HEK293 (cell line): ENCODE results near the gene DAP.

ENCODE experiments used
- ZNF623 ChIP-seq: fragments of 450-650 bp; formaldehyde crosslinking; IDR thresholded peaks from 2 replicates; pipeline ENCODE4 v1.5.1; 2016; ENCODE audit warnings: missing biosample characterization, missing genetic modification characterization
- TF ChIP-seq, protein P1 (sequence below): fragments of 450-650 bp; formaldehyde crosslinking; IDR thresholded peaks from 2 replicates; pipeline ENCODE4 v1.5.1; 2016; ENCODE audit warnings: missing biosample characterization, missing genetic modification characterization

DNA sequence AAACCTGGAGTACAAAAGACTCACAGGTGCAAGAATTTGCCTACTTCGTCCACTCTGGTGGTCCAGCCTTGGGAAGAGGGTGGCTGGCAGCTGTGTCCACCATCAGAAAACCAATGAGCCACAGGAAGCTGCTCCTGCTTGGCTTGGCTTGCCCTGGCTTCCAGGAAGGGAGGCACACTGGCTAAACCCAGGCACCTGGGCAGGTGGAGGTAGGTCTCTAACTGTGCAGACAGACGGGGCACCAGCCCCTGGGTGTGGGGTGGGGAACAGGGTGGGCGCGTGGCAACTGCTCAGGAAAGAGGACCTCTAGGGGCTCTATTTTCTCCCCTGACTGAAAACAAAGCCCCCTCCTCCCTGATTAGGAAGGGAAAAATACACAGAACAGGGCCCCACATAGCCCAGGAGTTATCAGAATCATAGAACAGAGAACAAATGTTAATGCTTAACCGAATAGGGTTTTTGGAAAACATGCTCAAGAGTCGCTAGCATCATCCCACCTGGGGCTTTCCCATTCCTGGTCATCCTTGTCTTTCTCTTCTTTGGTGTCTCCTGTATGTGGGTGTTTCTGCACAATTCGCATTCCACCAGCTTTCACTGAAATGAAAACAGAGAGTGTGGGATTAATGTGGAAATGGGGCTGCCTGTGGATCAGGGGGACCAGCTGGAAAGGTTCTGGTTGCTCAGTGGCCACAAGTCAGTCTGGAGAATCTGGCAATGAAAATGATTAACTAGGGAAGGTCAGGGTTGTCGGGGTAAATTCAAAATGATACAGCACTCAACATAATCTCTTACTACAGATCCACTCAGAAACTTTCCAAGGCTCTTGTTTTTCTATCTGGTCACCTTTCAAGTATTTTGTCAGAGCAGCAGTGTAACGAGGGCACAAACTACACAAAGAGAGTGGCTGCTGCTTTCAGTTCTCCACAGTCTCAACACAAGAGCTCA is 13.1 kb downstream of the DAP start:
- TF ChIP-seq, protein P1, sequence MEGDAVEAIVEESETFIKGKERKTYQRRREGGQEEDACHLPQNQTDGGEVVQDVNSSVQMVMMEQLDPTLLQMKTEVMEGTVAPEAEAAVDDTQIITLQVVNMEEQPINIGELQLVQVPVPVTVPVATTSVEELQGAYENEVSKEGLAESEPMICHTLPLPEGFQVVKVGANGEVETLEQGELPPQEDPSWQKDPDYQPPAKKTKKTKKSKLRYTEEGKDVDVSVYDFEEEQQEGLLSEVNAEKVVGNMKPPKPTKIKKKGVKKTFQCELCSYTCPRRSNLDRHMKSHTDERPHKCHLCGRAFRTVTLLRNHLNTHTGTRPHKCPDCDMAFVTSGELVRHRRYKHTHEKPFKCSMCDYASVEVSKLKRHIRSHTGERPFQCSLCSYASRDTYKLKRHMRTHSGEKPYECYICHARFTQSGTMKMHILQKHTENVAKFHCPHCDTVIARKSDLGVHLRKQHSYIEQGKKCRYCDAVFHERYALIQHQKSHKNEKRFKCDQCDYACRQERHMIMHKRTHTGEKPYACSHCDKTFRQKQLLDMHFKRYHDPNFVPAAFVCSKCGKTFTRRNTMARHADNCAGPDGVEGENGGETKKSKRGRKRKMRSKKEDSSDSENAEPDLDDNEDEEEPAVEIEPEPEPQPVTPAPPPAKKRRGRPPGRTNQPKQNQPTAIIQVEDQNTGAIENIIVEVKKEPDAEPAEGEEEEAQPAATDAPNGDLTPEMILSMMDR (tag by site-specific recombination), result no peak
- no peak for TF ChIP-seq ZNF623 (tag by site-specific recombination)
